ENCODE results near the gene CAMKMT.

- TF ChIP-seq CTCF (conservative IDR thresholded peaks at IDR 0.05; ENCODE audit: low read length), result no peak
- no peak for TF ChIP-seq EZH2phosphoT487 (IDR thresholded peaks at IDR 0.05; ENCODE audit: borderline replicate concordance, low read depth, low read length)
Measured at GRCh38 chr2:44777036-44777435, 415.3 kb downstream of the CAMKMT start.
